ENCODE results near the gene MTA1.

- TF ChIP-seq CTCF (IDR thresholded peaks at IDR 0.05) (no peak), POLR2A (IDR thresholded peaks at IDR 0.05) (no peak)
Measured at GRCh38 chr14:105378199-105378598, 41.4 kb upstream of the MTA1 start.

All from Peyer's patch (tissue), 4 donors.